OCI-LY1 (cell line): ENCODE results near the gene ANKRD53.

Experiments
- H2AFZ ChIP-seq: fragments of 200-600 bp; sonication (generic), shearing (Covaris generic); 2 replicates; pipeline ENCODE4 v1.6.0; 2014; ENCODE audit warnings: antibody characterized with exemption, mild to moderate bottlenecking, low read length
- H3F3A ChIP-seq: fragments of 200-600 bp; sonication (generic), shearing (Covaris generic); 2 replicates; pipeline ENCODE4 v1.6.0; 2014; ENCODE audit warnings: mild to moderate bottlenecking, antibody characterized with exemption, low read length, moderate library complexity; ENCODE audit not compliant: insufficient read depth
- H3K27ac ChIP-seq: fragments of 200-600 bp; sonication (generic); 2 replicates; pipeline ENCODE4 v1.5.1; 2014; ENCODE audit warnings: low read length, mixed run types, mild to moderate bottlenecking, low read depth; ENCODE audit not compliant: poor library complexity, severe bottlenecking
- H3K27me3 ChIP-seq: fragments of 200-600 bp; sonication (generic); 2 replicates; pipeline ENCODE4 v1.6.0; 2014; ENCODE audit warnings: antibody characterized with exemption, mild to moderate bottlenecking, low read length, moderate library complexity; ENCODE audit not compliant: insufficient read depth
- H3K36me3 ChIP-seq: fragments of 200-600 bp; sonication (generic); 2 replicates; pipeline ENCODE4 v1.6.1; 2014; ENCODE audit warnings: mild to moderate bottlenecking, antibody characterized with exemption, low read length, moderate library complexity, mixed read lengths; ENCODE audit not compliant: insufficient read depth
- H3K4me1 ChIP-seq: fragments of 200-600 bp; sonication (generic); 2 replicates; pipeline ENCODE4 v1.5.1; 2014; ENCODE audit warnings: mild to moderate bottlenecking, low read length, moderate library complexity; ENCODE audit not compliant: insufficient read depth, severe bottlenecking
- H3K4me2 ChIP-seq: fragments of 200-600 bp; sonication (generic), shearing (Covaris generic); 2 replicates; pipeline ENCODE4 v1.6.1; 2014; ENCODE audit warnings: low read length
- H3K4me3 ChIP-seq: fragments of 200-600 bp; sonication (generic); 2 replicates; pipeline ENCODE4 v1.5.1; 2014; ENCODE audit warnings: low read length, low read depth, mild to moderate bottlenecking, mixed read lengths; ENCODE audit not compliant: poor library complexity, severe bottlenecking
- H3K79me2 ChIP-seq: fragments of 200-600 bp; shearing (Covaris generic); 2 replicates; pipeline ENCODE4 v1.6.1; 2016; ENCODE audit warnings: mixed run types, low read length, mixed read lengths; ENCODE audit not compliant: insufficient read depth
- H3K9ac ChIP-seq: fragments of 200-600 bp; sonication (generic), shearing (Covaris generic); 2 replicates; pipeline ENCODE4 v1.6.1; 2014; ENCODE audit warnings: mild to moderate bottlenecking, low read length, mixed read lengths
- H3K9me2 ChIP-seq: fragments of 200-600 bp; sonication (generic), shearing (Covaris generic); 2 replicates; pipeline ENCODE4 v1.6.1; 2014; ENCODE audit warnings: low read depth, mild to moderate bottlenecking, low read length, mixed read lengths
- H3K9me3 ChIP-seq: fragments of 200-600 bp; shearing (Covaris generic); 2 replicates; pipeline ENCODE4 v1.6.1; 2014; ENCODE audit warnings: low read length, mixed read lengths
- H4K20me1 ChIP-seq: fragments of 200-600 bp; sonication (generic), shearing (Covaris generic); 2 replicates; pipeline ENCODE4 v1.6.0; 2016; ENCODE audit warnings: mild to moderate bottlenecking, low read length; ENCODE audit not compliant: insufficient read depth
- CTCF ChIP-seq: fragments of 200-600 bp; sonication (generic), shearing (Covaris generic); IDR thresholded peaks from 2 replicates; pipeline ENCODE4 v1.5.1; 2017; ENCODE audit warnings: mild to moderate bottlenecking, antibody characterized with exemption, low read length, moderate library complexity, mixed read lengths
- EZH2 ChIP-seq: fragments of 200-600 bp; sonication (generic), shearing (Covaris generic); IDR thresholded peaks from 2 replicates; pipeline ENCODE4 v1.8.0; 2017; ENCODE audit warnings: borderline replicate concordance, mixed run types, mild to moderate bottlenecking, antibody characterized with exemption, low read length, moderate library complexity, mixed read lengths

ANKRD53 gene

GRCh38 chr2:70932631-70933230 is 45.7 kb upstream of the ANKRD53 start:
- no peaks in the 10 kb centered on the region for H3K9me2 ChIP-seq
- H3K9me3 ChIP-seq: no peaks in the 10 kb centered on the region
- H3K9ac ChIP-seq: no peak overlapping the region
- H3K4me2 ChIP-seq: no peak overlapping the region
- TF ChIP-seq CTCF (no peak), EZH2 (no peak)
- no peak overlapping the region for H3K27ac ChIP-seq
- no peaks in the 10 kb centered on the region for H3K36me3 ChIP-seq
- H2AFZ ChIP-seq: no peak overlapping the region
- H3K27me3 ChIP-seq: no peaks in the 10 kb centered on the region
- H3F3A ChIP-seq: no peaks in the 10 kb centered on the region
- no peak overlapping the region for H3K4me3 ChIP-seq
- no peaks in the 10 kb centered on the region for H3K4me1 ChIP-seq
- H4K20me1 ChIP-seq: no peaks in the 10 kb centered on the region
- no peaks in the 10 kb centered on the region for H3K79me2 ChIP-seq

GRCh38 chr2:70934981-70935380 is 43.4 kb upstream of the ANKRD53 start:
- no peaks in the 10 kb centered on the region for H4K20me1 ChIP-seq
- H3K4me1 ChIP-seq: no peaks in the 10 kb centered on the region
- no peaks in the 10 kb centered on the region for H3F3A ChIP-seq
- no peaks in the 10 kb centered on the region for H3K9me3 ChIP-seq
- H3K9me2 ChIP-seq: no peaks in the 10 kb centered on the region
- H3K27me3 ChIP-seq: no peaks in the 10 kb centered on the region
- H3K4me3 ChIP-seq: no peak overlapping the region
- no peaks in the 10 kb centered on the region for H3K79me2 ChIP-seq
- no peak for TF ChIP-seq EZH2
- TF ChIP-seq CTCF: no peak
- no peaks in the 10 kb centered on the region for H3K36me3 ChIP-seq
- H3K4me2 ChIP-seq: no peak overlapping the region
- H3K9ac ChIP-seq: no peak overlapping the region
- no peak overlapping the region for H3K27ac ChIP-seq
- no peak overlapping the region for H2AFZ ChIP-seq

- Histone ChIP-seq H4K20me1 (no peaks in the 10 kb centered on the region), H2AFZ (no peak within 1 kb of the TSS), H3K27me3 (no peaks in the 10 kb centered on the region), H3K36me3 (no peaks in the 10 kb centered on the region), H3F3A (no peaks in the 10 kb centered on the region), H3K4me3 (no peak within 1 kb of the TSS), H3K4me1 (no peaks in the 10 kb centered on the region), H3K9me2 (no peaks in the 10 kb centered on the region), H3K27ac (no peak within 1 kb of the TSS), H3K4me2 (no peak within 1 kb of the TSS), H3K79me2 (no peaks in the 10 kb centered on the region), H3K9ac (no peak within 1 kb of the TSS), H3K9me3 (no peaks in the 10 kb centered on the region)
- TF ChIP-seq CTCF: no peak
- no peak for TF ChIP-seq EZH2
These were observed 42.8 kb upstream of the ANKRD53 start, which contains the start of gene ATP6V1B1 for GRCh38 chr2:70935468-70936164. Gene ATP6V1B1, plus strand, starts transcription at chr2:70935900. Its CDS starts 55 bp downstream, at chr2:70935955.
